NCI-H226 (cell line): ENCODE data around the gene CLDN20.
"Not testable (repeated sequence)": the region's sequence is repeated elsewhere in the genome, so short reads cannot be mapped to it uniquely, and the experiment has no call there.

Experiments
- DNase-seq: peaks from one replicate; pipeline ENCODE4 v3.0.0-alpha.2; 2015

The CLDN20 gene

GRCh38 chr6:155263373-155264063 is at the start of gene CLDN20:
CLDN20 (plus strand) TSS chr6:155264013; CDS start chr6:155275720, 11,707 bp downstream.
- DNase-seq: no peak

DNA sequence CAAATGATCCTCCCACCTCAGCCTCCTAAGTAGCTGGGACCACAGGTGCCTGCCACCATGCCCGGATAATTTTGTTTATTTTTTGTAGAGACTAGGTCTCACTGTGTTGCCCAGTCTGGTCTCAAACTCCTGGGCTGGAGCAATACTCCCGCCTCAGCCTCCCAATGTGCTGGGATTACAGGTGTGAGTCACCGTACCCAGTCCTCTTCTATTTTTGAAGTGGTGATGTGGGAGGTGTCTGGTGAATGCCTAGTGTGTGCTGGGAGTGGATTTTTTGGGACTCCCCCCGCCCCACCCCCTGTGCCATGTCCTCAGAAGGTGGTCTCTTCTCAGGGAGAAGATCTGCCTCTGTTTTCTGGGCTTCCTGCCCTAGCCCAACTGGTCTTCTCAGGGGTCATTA is 47.9 kb upstream of the CLDN20 start:
- DNase-seq: no peak

DNA sequence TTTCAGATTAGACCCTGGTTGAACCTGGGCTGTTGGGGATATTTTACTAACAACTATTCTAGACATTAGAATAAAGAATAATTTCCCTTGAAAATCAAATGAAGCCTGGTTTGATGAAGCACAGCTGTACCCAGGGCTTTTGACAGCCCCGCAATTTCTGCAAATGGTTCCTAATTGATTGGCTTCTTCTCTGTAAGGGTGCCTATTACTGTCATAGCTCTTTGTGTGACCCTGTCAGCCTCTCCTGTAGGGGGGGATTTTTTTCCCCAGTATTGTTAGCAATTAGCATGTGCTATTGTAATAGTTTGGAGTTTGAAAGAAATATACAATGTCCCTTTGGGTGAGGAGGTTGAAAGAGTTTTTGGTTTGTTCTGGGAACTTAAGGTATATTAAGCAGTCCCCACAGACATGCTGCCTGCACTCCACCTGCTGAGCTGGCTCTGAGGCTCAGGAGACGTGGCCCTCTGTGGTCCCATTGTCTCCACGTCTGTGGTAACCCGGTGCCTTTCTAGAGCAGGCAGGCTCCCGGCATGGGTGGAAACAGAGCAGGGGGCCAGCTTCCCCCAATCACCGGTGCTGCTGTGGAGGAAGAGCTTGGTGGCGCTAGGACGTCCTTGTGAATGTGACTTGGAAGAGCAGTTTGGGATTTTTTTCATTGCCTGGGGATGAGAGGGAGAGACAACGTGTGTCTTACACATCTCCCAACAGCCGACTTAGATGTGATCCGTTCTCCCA is 47.3 kb upstream of the CLDN20 start:
- no peak for DNase-seq

DNA sequence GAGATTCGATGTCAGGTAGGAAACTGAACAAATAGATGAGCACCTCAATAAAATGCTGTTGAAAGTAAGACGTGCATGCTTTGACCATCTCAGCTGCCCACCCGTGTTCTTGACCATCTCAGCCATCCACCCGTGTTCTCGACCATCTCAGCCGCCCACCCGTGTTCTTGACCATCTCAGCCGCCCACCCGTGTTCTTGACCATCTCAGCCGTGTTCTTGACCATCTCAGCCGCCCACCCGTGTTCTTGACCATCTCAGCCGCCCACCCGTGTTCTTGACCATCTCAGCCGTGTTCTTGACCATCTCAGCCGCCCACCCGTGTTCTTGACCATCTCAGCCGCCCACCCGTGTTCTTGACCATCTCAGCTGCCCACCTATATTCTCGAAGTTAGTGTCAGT is 45.1 kb upstream of the CLDN20 start:
- DNase-seq: not testable (repeated sequence)

DNA sequence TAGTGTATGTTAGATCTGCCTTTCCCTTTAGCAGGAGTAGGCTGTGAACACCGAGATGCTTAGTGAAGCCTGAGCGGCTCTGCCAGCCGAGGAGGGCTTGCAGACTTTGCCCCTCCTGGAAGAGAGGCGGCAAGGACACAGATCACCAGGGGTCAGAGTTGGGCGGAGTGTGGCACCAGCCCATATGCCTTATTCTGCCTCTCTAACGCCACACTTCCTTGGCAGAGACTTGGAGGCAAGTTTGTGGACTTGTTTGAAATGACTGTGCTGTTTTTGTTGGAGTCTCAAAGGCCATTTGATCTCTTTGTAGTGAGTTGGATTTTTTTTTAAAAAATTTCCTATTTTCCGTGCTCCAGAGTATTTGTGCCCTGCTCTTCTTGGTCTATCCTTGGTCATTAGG is 44.5 kb upstream of the CLDN20 start:
- DNase-seq: no peak

- DNase-seq: no peak
These were observed 43.9 kb upstream of the CLDN20 start for GRCh38 chr6:155219858-155220301.

GRCh38 chr6:155221086-155221485 is 42.7 kb upstream of the CLDN20 start:
- DNase-seq: no peak

DNA sequence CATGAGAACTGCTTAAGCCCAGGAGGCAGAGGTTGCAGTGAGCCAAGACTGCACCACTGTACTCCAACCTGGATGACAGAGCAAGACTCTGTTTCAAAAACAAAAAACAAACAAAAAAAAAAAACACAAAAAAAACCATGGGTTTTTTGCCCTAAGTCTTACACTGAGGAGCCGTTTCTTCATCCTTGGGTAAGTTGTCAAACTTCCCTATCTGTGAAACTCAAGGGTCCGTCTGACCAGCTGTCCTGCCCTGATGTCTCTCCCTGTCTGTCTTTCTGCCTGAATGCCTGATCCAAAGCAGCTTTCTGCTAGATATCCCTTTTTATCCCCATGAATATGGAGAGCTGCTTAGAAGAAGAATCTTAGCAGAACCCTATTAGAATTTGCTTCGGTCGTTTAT is 41.3 kb upstream of the CLDN20 start:
- no peak for DNase-seq

DNA sequence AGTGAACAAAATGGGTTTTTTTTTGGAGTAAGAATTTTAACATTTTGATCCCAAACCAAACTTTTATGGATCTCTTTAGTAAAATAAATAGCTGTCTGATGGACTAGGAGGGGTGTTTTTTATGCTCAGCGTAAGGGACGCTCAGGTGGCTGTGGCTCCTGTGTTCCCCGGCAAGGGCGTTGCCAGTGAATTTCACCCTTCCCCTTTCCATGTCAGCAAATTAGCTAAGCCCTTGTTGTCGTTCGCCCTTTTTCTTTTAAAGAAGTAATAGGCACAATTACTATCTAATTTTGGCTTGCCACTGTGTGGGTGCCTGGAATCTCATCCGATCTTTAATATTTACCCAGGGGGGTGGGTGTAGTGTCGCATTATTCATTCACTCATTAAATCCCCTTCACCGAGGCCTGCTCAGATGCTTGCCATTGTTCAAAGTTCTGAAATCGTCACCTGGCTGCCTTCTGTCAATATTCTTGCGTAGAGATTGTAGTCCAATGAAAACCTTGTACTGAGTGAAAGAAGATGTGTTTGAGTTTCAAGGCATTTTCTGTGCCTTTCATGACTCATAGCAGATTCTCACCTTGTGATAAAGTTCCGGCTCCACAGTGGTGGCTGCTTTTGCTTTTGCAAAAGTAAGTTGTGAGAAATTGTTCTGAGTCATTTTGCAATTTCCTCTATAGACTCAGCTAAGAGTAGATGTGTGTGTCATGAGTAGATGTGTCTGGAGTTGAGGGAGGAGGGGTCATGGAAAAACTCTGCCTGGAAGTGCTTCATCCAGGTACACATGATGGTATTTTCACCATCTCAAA is 40.0 kb upstream of the CLDN20 start:
- peak; percentile 91 for DNase-seq

- no peak for DNase-seq
These were observed 39.2 kb upstream of the CLDN20 start for GRCh38 chr6:155224618-155225017.

- no peak for DNase-seq
These were observed 36.8 kb upstream of the CLDN20 start for GRCh38 chr6:155227046-155227445.

- peak; percentile 20 for DNase-seq
These were observed 35.2 kb upstream of the CLDN20 start for GRCh38 chr6:155228546-155229166.

GRCh38 chr6:155230975-155231374 is 32.8 kb upstream of the CLDN20 start:
- DNase-seq: not testable (repeated sequence)

DNA sequence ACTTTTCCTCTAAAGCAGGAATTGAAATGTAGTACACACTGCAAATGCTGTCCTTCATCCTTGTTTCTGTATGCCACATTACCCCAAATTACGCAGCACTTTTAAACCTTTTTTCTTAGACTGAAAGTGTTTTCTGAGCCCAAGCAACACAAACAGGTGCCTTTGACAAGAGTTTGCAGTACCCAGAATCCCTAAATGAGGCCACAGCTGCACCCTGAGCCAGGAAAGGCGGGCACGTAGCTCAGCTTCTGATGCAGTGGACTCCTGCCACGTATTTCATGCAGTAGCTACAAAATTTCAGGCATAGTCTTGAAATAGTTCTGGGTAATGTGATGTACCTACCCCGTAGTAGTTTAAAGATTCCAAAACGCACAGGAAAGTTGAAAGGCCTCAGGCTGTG is 31.0 kb upstream of the CLDN20 start:
- DNase-seq: no peak

GRCh38 chr6:155234167-155234566 is 29.6 kb upstream of the CLDN20 start:
- DNase-seq: no peak

DNA sequence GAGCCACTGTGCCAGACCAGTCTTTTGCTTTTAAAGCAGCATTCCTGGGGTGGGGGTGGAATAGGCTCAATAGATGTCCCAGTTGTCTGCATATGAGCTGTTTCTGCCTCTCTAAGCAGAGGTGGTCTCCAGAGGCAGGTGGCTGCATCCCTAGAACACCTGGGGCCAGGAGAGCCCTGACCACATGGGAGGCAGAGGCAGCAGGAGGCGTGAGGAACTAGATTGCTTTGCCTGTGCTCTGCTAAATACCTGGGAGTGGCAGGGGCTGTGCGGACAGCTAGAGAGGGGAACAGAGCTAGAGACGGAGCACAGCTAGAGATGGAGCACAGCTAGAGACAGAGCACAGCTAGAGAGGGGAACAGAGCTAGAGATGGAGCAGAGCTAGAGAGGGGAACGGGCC is 29.1 kb upstream of the CLDN20 start:
- DNase-seq: no peak

DNA sequence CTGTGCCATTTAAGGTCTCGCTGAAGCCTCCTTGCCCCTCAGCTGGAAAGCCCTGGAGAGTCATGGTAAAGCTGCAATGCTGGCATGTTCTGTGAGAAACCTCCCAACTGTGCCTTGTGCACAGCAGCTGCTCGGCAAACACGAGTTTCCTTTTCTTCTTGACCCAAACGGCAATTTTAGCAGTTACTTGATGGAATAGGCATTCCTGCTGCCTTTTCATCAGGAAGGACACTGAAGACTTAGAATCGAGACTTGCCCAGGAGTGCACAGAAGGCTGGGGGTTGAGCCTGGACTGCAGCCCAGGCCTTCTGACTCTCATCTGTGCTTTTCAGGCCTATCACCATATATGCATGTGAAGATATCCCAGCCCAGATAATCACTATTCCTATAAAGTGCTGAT is 28.7 kb upstream of the CLDN20 start:
- DNase-seq: no peak

- DNase-seq: no peak
These were observed 26.2 kb upstream of the CLDN20 start for GRCh38 chr6:155237613-155238012.

DNA sequence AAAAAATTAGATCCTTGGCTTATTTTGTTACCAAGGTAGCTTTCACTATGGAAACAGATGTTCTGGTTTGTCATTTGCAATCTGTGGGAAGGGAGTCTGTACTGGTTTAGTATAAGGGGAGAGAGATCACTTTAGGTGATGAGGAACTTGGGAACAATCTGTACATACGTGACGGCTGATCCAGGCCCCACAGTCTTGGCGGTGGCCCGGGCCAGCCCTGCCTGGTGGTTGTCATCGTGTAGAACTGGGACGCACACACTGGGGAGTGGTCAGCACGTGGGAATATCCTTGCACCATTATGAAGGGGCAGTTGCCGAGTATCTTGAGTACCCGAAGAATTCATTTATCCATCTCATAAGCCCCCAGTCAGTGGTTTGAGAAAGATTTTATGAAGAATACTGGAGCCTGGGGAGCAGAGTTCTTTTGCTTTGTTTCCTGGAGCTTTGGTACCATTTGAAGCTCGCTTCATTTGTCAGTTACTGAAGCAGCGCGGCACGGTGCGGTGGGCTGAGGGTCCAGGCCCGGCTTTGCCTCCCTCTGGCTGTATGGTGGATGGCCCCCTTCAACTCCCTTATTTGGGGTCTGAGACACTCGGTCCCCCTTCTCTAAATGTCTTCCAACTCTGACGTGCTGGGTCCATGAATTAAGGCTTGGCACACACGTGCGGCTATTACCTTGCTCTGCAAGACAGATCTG is 22.8 kb upstream of the CLDN20 start:
- DNase-seq: no peak

DNA sequence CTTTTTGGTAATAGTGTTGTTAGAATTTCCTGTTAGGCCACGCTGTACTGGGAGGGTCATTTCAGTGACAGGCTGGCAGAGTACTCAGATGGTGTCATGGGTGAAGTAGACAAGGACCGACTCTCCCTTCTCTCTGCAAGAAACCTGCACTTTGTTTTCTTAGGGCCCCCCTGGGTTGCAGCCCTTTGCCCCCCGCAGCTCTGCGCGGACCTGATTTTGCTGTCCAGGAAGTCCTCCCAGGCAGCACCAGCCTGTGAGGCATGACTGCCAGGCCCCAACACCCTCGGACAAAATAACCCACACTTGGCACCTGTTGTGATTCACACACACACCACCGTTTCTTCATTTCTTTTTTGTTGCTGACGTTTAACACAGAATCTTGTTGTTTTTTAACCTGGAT is 21.8 kb upstream of the CLDN20 start:
- no peak for DNase-seq

- no peak for DNase-seq
These were observed 19.4 kb upstream of the CLDN20 start for GRCh38 chr6:155244434-155244833.

DNA sequence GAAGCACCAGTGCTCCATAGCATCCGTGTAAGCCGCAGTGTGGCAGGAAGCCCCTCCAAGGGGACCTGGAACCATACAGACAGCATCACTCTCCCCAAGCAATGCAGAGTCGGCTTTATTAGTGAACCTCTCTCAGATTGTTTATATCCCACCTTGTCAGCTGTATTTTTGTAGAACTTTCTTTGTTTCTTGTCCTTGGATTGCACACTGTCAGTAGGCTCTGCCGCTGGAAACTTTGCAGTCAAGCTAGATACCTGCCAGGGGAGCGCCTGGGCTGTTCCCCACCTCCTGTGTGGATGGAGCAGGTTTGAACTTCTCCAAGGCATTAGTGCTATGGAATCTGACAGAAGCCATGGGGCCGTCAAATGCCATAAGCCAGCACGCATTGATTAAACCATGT is 18.6 kb upstream of the CLDN20 start:
- DNase-seq: no peak

DNA sequence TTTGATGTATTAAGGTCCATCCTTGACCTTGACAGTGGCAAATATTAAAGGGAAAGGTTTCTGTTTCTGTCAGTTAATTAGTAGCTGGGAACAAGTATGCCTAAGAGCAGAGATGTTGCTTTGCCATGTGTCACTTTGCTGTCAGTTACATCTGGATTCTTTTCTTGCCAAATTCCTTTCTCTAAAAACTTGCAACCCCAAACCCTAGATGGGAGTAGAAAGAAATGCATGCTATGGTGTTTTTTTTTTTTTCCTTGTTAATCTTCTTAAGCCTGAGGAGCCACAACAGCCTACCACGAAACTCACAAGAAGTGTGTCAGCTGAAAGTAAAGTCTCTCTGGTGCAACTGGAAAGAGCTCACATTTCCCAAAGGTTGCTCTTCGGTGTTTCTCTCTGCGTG is 18.0 kb upstream of the CLDN20 start:
- no peak for DNase-seq
